Measurements from ENCODE around the gene SMURF1. TPM values are rescaled to one million over a fixed set of nuclear protein-coding genes. Genes with fewer than 3 reads are reported as not detected.
A peak's percentile ranks its signal among the peaks of the same experiment; 100 is the strongest.

The SMURF1 gene
- total RNA-seq, 1 donor, result 22.6 TPM

DNA sequence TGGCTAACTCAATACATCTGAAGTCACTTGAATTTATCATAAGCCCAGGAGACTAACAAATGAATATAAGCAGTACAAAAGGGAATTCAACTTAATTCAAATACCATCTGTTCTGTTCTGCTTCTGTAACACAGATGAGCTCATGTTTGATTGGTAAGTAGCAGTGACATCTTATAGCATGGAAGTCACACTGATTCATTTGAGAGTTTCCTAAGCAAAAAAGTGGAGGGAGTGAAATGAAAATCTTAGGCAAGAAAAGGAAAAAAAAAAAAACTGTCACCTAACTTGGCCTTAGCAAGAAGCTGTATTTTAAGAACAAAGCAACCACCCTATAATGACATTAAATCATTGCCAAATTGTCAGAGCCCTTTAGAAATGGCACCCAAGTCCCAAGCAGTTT, 49.5 kb downstream of the SMURF1 start:
- no peak for DNase-seq (ENCODE audit: low read depth)
- TF ChIP-seq, protein P1, sequence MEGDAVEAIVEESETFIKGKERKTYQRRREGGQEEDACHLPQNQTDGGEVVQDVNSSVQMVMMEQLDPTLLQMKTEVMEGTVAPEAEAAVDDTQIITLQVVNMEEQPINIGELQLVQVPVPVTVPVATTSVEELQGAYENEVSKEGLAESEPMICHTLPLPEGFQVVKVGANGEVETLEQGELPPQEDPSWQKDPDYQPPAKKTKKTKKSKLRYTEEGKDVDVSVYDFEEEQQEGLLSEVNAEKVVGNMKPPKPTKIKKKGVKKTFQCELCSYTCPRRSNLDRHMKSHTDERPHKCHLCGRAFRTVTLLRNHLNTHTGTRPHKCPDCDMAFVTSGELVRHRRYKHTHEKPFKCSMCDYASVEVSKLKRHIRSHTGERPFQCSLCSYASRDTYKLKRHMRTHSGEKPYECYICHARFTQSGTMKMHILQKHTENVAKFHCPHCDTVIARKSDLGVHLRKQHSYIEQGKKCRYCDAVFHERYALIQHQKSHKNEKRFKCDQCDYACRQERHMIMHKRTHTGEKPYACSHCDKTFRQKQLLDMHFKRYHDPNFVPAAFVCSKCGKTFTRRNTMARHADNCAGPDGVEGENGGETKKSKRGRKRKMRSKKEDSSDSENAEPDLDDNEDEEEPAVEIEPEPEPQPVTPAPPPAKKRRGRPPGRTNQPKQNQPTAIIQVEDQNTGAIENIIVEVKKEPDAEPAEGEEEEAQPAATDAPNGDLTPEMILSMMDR (IDR thresholded peaks at IDR 0.05; ENCODE audit: insufficient read depth, low read length), result no peak
- H3K4me3 ChIP-seq (ENCODE audit: low read depth, low read length), result no peak overlapping the region

DNA sequence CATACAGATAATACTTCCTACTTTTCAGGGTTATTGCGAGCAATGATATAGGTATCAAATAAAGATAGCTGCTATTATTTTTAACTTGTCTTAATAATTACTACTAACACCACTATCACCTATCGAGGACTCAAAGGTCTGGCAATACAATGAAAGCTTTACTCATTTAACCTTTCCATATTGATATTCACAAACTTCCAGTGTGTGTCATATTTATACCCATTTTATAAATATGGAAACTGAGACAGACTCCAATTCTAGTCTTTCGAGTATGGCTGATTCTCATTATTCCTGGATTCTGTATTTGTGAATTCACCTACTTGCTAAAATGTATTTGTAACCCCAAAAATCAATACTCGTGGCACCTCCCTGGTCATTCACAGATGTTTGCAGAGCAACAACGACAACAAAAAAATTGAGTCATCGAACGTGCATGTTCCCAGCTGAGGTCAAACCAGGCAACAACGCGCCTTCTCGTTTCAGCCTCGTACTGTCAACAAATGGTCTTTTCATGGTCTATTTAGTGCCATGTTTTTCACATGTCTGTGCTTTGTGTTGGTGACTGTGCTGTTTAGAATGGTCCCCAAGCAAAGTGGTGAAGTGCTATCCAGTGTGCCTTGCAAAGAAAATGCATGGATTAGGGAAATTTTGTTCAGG, 51.7 kb downstream of the SMURF1 start:
- H3K4me3 ChIP-seq (ENCODE audit: low read depth, low read length), result no peak overlapping the region
- DNase-seq (ENCODE audit: low read depth), result no peak
- TF ChIP-seq, protein P1 (IDR thresholded peaks at IDR 0.05; ENCODE audit: insufficient read depth, low read length), result no peak

DNA sequence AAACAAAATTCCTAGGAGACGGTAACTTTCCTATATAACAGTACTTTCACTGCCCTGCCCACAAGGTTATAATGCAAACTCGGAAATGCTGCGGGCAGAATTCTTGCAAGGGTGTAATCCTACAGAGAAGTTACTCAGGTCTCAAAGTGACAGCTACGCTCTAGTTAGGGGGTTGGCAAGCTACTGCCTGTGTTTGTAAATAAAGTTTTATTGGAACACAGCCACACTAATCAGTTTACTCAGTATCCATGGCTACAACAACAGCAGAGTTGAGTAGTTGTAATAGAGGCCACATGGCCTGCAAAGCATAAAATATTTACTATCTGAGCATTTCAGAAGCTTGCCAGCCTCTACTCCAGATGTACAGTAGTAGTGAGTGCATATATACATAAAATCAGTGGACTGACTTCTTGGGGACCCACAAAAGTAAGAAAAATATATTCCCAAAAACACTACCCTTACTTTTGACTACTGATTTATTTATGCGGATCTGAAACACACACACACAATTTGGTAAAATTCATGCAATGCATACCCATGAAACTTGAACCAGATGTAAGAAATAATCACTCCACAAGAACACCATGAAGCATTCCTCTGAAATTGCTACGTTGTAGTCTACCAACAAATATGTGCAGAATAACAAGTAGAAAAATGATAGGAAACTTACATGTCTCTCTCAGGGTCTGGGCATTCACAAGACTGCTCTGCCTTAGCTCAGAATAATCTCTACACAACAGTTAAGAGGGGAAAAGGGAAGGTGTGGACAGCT, 53.0 kb downstream of the SMURF1 start:
- no peak overlapping the region for H3K4me3 ChIP-seq (ENCODE audit: low read depth, low read length)
- TF ChIP-seq, protein P1 (IDR thresholded peaks at IDR 0.05; ENCODE audit: insufficient read depth, low read length), result no peak
- DNase-seq (ENCODE audit: low read depth), result peak; percentile 43

DNA sequence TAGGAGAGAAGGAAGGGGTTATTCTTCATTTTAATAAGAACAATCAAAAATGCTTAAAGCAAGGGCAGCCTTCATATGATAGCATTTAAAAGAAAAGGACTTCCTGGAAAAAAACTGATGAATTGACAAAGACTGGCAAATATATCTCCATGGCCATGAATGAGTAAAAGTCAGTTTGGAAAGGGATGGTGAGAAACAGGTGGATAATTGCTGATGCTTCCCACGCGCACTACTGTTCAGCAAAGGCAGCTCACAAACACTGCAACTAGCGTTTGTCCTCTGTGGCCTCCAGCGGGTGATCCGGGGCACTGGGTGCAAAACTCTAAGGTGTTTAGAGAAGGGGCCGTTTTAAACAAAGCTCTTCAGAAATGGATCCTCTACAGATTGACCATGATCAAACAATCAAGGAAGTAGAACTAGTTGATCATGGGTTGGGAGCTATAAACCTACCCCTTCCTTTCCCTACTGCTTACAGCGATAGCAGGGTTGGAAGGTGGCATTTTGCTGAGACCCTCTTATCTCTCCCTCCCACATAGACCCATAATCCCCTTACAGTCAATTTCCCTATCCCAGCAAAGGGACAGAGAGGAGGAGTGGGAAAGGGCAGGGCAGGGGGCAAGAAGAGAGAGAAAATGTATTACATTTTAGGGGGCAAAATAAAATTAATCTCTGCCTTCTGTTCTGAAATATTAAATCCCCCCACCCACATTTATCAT, 53.8 kb downstream of the SMURF1 start:
- DNase-seq (ENCODE audit: low read depth), result no peak
- TF ChIP-seq, protein P1 (IDR thresholded peaks at IDR 0.05; ENCODE audit: insufficient read depth, low read length), result no peak
- H3K4me3 ChIP-seq (ENCODE audit: low read depth, low read length), result no peak overlapping the region

DNA sequence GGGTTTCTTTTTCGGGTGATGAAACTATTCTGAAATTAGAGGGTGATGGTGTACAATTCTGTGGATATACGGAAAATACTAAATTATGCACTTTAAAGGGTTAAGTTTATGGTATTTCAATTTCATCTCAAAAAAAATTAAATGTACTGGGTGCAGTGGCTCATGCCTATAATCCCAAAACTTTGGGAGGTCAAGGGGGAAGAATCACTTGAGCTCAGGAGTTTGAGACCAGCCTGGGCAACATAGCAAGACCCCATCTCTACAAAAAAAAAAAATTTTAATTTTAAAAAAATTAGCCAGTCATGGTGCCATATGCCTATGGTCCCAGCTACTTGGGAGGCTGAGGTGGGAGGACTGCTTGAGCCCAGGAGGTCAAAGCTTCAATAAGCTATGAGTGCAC, 57.0 kb downstream of the SMURF1 start:
- TF ChIP-seq, protein P1 (IDR thresholded peaks at IDR 0.05; ENCODE audit: insufficient read depth, low read length), result no peak
- no peak for DNase-seq (ENCODE audit: low read depth)
- no peak overlapping the region for H3K4me3 ChIP-seq (ENCODE audit: low read depth, low read length)

DNA sequence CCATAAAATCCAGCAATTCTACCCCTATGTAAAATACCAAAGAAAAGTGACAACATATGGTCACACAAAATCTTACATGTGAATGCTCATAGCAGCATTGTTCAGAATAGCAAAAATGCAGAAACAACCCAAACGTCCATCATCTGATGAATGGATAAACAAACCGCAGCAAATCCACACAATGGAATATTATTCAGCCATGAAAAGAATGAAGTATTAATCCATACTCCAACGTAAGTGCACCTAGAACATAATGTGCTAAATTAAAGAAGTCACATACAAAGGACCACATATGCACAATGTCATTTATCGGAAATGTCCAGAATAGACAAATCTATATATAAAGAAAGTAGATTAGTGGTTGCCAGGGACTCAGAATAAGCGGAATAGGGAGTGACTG, 57.4 kb downstream of the SMURF1 start:
- TF ChIP-seq, protein P1 (IDR thresholded peaks at IDR 0.05; ENCODE audit: insufficient read depth, low read length), result no peak
- DNase-seq (ENCODE audit: low read depth), result no peak
- H3K4me3 ChIP-seq (ENCODE audit: low read depth, low read length), result no peak overlapping the region

Measured in fibroblast of the aortic adventitia (primary cell).